Cerebellar cortex (tissue), 1 donor: ENCODE measurements around the gene STAP2.

ENCODE experiments used
- DNase-seq: peaks from one replicate; pipeline ENCODE4 v3.0.0-alpha.2; 2015; ENCODE audit warnings: low spot score

Gene STAP2, protein sequence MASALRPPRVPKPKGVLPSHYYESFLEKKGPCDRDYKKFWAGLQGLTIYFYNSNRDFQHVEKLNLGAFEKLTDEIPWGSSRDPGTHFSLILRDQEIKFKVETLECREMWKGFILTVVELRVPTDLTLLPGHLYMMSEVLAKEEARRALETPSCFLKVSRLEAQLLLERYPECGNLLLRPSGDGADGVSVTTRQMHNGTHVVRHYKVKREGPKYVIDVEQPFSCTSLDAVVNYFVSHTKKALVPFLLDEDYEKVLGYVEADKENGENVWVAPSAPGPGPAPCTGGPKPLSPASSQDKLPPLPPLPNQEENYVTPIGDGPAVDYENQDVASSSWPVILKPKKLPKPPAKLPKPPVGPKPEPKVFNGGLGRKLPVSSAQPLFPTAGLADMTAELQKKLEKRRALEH

DNA sequence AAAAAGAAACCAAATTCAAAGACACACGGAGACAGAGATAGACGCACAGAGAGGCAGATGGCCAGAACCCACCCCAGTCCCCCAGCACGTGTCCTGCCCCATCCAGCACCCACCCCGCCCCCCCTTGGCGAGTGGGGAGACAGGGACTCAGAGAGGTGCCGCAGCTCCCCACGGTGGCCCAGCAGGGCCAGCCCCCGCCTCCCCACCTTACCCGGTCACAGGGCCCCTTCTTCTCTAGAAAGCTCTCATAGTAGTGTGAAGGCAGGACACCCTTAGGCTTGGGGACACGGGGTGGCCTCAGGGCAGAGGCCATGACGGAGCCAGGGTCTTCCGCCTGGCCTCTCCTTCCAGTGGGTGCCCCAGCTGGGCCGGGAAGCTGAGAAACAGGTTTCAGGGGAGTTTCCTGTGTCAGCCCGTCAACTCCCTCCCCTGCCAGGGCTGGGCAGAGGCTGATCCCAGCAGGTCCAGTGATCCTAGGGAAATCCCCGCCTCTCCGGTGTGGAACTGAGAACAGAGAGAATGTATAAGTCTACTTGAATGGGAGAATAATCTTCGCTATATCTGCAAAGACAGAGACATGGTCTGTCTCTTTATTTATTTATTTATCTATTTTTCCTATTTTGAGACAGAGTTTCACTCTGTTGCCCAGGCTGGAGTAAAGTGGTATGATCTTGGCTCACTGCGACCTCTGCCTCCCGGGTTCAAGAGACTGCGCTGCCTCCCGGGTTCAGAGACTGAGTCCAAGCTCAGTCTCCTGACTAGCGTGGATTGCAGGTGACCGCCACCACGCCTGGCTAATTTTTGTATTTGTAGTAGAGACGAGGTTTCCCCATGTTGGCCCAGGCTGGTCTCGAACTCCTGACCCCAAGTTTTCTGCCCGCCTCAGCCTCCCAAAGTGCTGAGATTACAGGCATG lies at the start of gene STAP2:
STAP2 (minus strand) TSS at position 387 of the 915 bp plus-strand sequence; CDS start at position 313, 74 bp downstream.
- DNase-seq: no peak

DNA sequence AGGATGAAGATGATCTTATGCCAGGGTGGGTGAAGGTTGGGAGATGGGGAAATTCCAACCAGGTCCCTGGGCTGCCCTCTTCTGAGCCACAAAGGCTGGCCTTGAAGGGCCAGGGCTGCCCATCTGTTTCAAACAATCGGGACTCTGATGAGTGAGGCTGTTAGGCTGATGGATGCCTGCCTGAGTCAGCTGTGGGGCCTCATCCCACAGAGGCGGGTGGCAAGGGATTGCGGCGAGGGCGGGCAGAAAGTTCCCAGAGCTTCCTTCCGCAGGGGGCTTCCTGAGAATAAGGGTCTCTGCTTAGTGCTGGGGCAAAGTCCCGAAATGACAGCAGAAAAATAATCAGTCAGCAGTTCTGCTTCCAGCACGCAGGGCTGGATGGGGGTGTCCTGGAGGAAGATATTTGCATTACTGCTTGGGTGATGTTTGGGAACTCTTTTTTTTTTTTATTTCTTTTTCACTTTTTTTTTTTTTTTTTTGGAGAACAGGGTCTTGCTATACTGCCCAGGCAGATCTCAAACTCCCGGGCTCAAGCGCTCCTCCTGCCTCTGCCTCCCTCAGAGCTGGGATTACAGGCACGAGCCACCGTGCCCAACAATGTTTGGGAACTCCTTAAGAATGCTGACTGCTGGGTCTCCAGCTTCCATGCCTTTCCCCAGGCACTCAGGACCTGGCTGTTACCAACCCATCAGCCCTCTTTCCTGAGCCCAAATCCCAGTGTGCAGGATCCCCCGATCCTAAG lies 47.6 kb upstream of the STAP2 start:
- no peak for DNase-seq

DNA sequence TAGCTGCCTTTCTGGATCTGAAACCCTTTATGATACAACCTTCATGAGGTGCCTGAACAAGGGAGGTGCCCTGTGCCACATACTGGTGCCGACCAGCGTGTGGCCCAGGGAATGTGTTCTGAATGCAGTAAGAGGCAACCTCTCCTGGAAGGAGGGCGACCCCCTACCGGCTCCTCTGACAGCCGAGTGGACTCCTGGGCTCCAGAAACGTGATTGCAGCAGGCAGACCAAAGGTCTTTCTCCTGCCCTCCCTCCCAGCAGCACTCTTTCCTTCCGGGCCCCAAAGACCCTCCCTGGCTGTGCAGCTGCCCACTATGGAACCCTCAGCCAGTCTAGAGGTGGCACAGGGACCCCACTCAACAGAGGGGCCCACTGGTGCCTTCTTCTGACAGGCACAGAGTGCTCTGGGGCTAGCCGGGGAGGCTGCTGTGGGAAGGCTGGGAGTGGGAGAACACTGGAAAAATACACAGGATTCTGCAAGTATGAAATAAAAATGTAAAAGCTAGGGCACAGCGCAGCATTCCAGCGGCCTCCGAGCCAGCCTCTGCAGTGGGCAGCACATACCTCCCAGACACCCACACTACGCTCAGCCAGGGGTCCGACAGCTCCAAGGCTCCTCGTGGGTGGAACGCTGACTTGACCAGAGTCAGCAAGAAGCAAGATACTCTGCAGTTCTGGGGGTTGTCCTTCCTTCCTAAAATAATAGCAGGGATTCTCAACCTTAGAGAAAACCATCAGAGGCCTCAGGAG lies 46.8 kb upstream of the STAP2 start:
- DNase-seq: no peak

DNA sequence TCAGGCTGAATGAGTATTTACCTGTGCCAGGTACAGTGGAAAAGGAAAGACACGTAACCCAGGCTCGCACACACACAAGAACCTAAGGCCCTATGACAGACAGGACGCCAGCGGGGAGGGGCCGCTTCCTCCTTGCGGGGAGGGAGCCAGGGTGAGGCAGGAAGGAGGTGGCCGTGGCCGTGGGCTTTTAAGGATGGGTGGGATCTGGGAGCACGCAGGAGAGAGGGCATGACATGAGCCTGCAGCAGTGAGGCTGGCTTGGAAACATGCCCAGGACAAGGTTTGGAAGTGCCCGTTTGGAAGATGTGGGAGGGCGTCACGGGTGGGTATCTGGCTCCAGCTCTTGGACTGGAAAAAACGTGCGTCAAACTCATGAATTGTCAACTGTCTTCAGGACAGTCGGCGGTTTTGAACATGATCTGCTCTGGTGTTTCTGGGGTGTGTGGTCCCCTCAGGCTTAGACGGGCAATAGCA lies 41.7 kb upstream of the STAP2 start:
- peak; percentile 10 for DNase-seq

DNA sequence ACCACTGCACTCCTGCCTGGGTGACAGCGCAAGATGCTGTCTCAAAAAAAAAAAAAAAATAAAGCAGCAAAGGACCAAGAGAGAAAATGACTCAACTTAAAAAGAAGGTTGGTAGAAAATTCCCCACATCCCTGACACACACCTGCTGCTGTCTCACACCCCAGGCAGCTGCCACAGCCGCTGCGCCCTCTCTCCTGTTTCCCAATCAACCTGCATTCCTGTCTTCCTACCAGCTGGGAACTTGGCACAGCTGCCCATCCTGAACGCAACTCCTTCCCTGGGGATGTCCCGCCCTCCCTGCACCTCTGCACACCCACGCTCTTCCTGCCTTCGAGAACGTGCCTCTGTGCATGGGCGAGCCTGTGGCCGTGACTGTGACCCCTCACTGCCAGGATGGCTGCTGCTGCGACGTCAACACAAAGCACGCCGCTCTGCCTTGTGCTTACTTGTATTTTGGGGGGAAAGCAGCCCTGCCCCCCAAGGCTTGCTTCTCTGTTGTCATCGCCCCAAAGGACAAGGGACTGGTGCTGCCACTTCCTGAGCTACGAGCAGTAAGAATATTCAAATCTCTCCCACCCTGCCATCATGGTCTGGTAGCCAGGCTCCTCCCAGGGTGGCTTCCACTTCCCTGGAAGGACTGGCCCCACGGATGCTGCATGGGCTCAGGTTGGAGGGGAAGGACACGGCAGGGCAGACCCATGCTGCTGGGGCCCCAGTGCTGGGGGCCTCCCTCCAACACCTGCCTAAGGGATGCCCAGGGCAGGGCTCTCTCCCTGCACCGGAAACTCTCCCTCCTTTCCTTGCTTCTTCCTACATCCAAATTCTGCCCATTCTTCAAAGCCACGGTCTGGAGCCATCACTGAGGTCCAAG lies 41.0 kb upstream of the STAP2 start:
- no peak for DNase-seq

DNA sequence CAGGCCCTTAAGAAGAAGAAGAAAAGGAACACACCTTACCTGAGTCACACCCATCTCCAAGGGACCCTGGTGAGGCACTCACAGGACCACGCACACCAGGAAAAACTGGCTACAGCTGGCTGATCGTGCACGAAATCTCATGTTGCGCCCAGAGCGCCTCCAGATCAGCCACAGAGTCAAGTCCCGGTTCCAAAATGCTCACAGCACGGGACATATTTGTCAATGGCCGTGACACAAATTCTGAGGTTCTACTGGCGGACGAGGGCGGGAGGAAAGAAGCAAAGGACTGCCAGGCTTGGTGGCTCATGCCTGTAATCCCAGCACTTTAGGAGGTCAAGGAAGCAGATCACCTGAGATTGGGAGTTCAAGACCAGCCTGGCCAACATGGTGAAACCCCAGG lies 40.3 kb upstream of the STAP2 start:
- DNase-seq: no peak

DNA sequence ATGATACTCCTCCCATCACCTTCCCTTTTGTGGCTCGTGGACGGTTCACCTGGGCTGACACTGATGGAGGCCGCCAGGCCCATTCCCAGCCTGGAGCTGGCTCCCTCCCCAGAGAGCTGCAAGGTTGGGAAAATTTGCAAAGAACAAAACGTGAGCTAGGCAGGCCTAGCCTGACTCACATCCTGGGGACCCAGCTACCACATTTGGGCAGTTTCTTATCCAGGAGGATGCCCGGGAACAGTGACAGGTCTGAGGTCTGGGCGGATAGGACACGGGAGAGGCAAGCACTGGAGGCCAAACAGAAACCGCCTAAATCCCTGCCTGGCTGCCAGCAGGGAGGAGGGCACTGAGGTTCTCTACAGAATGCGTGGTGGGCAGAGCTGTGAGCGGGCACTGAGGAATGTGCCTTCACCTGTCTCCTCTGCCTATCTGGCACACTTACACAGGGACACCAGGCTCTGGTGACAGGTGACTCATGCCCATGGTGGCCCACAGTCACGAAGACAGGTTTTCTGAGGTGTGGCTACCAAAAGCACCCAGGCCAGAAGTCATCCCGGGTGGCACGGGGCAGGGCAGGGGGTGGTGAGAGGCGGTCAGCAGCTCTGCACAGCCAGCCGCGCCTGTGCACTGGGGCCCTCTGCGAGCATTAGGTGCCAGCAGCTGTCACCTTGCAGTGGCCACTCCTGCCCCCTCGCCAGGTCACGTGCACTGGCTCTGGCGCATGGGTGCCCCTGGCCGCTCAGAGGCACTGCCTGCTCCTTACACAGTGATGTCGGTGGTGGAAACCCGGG lies 38.6 kb upstream of the STAP2 start:
- no peak for DNase-seq

DNA sequence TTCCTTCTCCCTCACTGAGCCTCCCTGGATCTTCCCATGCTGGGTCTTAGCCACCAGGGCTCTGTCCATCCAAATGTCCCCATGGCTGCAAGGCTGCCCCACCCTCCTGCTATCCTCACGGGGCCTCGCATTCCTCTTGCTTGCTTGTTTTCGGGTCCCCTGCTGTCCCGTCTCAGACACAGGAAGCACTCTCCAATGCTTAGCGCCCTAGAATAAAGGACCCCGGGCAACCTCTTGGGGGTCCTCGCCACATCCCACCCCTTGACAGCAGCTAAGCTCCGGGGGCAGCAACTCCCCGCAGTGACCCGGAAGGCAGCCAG lies 38.0 kb upstream of the STAP2 start:
- no peak for DNase-seq

DNA sequence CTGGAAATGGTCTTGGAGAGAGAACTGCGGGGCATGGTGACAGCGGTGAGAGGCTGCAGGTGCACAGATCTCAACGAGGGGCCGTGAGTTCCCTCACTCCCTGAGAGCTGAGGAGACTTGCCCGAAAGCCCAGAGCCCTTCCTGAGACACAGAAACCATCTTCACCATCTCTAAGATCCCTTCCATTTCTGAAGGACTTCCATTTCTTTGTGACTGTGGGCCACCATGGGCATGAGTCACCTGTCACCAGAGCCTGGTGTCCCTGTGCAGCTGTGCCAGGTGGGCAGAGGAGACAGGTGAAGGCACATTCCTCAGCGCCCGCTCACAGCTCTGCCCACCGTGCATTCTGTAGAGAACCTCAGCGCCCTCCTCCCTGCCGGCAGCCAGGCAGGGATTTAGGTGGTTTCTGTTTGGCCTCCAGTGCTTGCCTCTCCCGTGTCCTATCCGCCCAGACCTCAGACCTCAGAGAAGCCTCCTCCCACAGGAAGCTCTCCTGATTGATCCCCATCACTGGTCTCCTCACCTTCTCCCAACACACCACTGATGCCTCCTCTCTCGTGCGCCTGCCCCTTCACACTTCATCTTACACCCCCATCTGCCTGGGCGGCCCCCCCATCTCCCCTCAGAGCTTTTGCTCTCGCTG lies 37.5 kb upstream of the STAP2 start:
- DNase-seq: no peak

DNA sequence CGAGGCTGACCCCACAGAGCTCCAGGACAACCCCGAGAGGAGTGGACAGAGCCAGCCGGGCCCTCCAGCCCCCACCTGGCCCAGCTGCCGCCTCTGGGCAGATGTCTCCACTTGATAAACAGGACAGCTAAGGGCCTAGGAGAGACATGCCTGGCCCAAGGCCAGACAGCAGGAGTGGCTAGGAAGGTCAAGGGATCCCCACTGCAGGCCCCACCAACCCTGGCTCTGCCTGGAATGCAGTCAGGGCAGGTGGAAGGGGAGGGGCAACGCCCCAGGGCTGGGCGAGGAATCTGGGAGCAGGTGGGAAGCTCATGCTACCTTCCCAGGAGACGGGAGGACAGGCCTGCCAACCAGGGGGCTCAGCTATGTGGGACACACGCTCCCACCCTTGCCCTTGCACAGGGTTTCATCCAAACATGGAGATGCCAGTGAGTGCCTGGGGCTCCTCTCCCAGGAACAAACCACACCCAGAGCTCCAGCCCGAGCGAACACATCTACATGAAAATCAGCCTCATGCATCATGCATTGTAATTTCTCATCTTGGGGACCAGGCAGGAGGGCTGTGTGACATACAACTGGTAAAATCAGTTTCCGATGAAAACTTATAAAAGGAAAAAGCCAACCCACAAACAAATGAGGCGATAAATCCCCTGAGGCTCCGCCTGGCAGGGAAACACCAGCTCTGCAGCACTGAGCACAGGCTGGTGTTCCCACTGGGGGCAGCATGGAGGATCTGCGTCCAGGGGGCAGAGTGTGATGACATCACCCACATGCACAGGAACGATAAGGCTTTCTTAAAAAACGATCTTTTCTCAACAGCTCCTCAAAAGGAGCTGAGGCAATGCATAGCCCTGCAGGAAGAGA lies 36.8 kb upstream of the STAP2 start:
- DNase-seq: no peak

DNA sequence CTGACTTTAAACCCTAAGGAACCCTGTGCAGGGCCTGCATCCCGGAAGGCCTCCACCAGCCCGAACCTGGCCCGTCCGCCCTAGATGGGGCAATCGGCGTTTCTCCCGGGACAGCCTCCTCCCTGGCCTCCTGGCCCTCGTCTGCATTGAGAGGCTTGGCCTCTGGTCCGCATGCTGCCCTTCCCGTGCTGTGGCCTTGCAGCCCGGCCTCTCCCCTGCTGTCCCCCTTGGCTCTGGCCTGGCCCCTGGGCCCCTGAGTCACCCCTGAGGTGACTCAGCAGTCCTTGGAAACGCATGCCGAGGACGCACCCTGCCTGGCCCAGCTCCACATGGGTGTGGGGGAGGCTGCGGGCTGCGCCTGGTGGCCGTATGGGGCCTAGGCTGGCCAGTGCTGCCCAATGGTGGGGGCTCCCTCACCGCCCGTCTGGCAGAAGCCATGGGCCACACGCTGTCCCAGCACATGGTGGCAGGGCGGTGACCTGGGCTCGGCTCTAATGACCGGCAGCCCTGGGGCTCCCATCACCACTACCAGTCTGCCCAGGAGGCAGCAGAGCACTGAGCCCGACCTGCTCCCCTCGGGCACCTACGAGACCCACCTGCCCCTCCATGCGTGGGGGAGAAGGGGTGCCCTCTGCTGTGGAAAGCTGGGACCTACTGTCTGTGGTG lies 36.0 kb upstream of the STAP2 start:
- no peak for DNase-seq

DNA sequence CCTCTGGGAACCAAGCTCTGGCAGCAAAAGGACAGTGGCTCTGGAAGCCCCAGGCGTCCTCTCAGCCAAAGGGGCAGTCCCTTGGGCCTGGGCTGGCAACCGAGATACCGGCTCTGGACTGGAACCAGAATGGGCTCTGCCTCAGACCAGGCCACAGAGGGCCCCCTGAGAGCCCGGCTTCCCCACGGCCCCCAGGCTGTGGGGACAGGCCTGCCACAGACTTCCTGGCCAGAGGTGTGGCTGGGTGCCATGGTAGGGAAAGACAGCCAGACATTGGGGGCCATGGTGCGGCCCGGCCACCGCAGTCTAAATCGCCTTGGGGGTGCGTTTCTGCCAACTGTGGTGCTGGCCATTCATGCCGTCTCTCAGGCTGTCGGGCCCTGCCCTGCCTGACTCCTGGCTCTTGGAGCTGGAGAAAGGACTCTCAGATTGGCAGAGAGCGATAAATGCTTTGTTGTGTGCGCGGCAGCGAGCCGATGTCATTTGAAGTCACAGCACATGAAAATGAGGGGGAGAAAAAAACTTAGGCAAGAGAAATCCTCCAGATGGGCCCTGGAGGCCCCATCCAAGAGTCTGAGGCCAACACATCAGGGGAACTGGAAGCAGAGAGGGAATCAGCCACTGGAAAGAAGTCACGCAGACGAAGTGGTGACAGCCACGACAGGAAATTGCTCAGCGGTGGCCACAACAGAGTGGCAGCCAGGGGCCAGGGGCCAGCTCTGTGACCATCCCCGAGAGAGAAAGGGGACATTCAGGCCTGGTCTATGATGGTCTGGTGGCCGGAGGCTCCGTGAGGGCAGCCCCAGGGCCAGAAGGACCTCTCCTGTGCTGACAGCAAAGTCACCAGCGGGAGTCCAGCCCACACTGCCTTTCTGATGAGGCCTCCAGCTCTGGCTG lies 35.2 kb upstream of the STAP2 start:
- peak; percentile 67 for DNase-seq

DNA sequence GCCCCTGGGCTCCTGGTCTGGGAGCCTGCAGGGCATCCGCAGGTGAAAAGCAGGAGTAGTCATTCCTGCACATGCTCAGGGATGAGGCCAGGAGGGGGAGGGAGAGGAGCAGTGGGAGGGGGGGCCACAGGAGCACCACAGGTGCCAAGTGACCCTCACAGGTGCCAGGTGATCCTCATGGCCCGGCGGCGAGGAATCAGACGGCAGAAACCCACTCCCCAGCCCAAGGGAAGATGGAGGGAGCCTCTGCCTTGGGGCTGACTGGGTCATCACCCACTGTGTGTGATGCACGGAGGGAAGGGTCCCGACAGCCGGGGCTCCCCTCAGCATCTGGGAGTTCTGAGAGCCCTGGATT lies 34.4 kb upstream of the STAP2 start:
- DNase-seq: no peak

DNA sequence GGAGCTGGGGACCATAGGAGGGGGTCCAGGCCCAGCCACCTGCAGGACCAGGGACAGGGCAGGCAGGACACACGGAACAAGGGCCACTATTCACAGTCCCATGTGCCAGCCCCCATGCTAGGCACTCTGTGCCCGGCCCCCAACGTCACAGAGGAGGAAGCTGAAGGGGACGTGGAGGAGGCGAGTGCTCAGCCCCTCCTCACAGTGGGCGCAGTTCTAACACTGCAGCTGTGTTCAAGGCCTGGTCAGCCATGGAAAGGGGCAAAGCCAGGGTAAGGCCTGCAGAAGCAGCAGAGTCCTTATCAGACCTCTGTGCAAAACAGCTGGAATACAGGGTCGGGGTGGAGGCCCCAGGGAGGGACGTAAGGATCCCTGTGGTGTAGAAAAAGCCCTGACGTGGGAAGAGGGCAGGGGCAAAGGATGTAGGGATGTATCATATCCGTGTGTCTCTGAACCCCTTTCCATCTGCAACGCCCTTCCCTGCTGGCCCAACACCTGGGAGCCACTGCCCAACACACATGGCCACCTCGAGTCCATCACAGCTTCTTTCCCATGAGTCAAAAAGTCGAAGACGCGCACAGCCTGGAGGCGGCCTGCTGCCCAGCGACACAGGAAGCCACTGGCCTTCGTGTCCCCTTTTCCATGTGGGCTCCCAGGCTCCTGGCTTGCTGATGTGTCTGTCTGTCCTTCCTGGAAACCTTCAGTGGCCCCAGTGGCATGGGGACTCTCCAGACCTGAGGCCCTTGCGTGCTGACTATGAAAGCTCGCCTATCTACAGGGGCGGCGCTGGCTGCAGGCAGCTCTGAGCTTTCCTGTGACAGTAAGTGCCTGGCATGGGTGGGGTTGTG lies 33.8 kb upstream of the STAP2 start:
- DNase-seq: no peak

DNA sequence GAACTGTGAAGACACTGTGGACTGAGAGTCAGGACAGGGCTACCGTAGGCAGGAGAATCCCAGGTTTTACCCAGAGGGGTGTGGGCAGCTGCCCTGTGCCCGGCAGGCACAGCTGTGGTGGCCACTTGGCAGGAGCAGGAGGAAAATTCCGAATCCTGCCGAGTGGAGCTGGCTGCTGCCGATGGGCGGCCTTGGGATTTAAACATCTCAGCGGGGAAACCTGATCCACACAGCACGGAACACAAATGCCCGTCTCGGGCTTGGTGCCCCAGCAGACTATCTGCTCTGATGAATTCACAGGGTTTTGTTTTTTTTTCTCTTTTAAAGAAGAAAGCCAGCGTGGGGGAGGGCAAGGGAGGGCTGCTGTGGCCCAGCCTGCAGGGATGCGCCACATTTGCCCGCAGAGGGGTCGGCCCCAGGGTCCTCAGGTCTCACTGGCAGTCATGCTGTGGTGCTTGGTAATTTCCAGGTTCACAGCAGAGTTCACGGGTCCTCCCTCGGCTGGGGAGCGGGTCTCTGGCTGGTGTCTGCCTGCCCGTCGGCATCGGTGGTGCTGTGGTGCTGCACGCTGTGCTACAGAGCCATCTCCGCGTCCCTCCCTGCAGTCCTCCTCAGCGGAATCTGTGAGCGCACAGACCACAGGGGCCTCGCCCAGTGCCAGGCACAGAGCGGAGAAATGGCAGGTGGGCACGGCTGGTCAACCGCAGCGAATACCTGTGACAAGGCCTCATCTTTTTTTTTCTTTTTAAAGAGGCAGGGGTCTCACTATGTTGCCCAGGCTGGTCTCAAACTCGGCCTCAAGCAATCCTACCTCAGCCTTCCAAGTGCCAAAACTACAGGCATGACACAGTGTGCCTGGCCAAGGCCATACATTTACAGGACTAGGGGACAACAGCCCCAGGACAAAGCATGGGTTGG lies 32.9 kb upstream of the STAP2 start:
- no peak for DNase-seq
